Motor neuron (in vitro differentiated cells): Measurements from ENCODE around the gene CFD. TPM values are rescaled to one million over a fixed set of nuclear protein-coding genes. Genes with fewer than 3 reads are reported as not detected.
A peak's percentile ranks its signal among the peaks of the same experiment; 100 is the strongest.

Experiments
- ATAC-seq, 8 experiments: fragments of 200-7000 bp; cut with Tn5 transposase; replicated peaks in 6 of 8; 2 replicates each; pipeline ENCODE4 v1.8.0; 2021; ENCODE audit warnings: mild to moderate bottlenecking in 8 of 8, moderate library complexity in 8 of 8
- H3K27ac ChIP-seq, 2 donors: fragments of 250-450 bp; sonication (Bioruptor Pico); 2 replicates each; pipeline ENCODE4 v1.9.0; 2021; ENCODE audit warnings: antibody characterized with exemption in 2 of 2, mild to moderate bottlenecking in 2 of 2, moderate library complexity in 1 of 2
- H3K4me1 ChIP-seq, 2 donors: fragments of 250-450 bp; sonication (Bioruptor Pico); replicated peaks in 1 of 2; 2 replicates each; pipeline ENCODE4 v1.6.1; 2021; ENCODE audit warnings: antibody characterized with exemption in 2 of 2, mild to moderate bottlenecking in 2 of 2, moderate library complexity in 1 of 2
- H3K4me3 ChIP-seq, 5 donors: fragments of 250-450 bp; sonication (Bioruptor Pico); 2 replicates each; pipeline ENCODE4 v1.9.0; 2021; ENCODE audit warnings: antibody characterized with exemption in 5 of 5, mild to moderate bottlenecking in 5 of 5, moderate library complexity in 4 of 5
- WGBS, 10 experiments: fragments of 450-650 bp; shearing (Covaris generic); methylation state at CpG; one replicate each; pipeline ENCODE4 v1.0.0; 2022; 5-methylcytosine and 5-hydroxymethylcytosine counted together
- in situ Hi-C, 9 experiments: fragments of 400-800 bp; cut with MboI; loops; one replicate each; pipeline ENCODE4 v1.15.0; 2021; ENCODE audit warnings: low sequenced_read_pairs in 9 of 9, low pct_unique_long_range_greater_than_20kb in 2 of 9; ENCODE audit not compliant: unreplicated experiment in 9 of 9
- total RNA-seq, 8 experiments: library from RNA; unstranded; fragments of 300-600 nt; gene quantifications; 2 replicates each; pipeline versions ENCODE4 v1.2.3 to v1.2.4, GENCODE V29; 2022

The CFD gene
- total RNA-seq, 8 experiments from 2014 or later = 0.83 to 72.1 (median 1.6) TPM

GRCh38 chr19:906480-906879, 47.0 kb downstream of the CFD start:
- H3K27ac ChIP-seq = no peak overlapping the region
- peaks cover 11 to 18% of the 10 kb centered on the region in 2 donors for H3K4me1 ChIP-seq
- no peak overlapping the region for H3K4me3 ChIP-seq
- in situ Hi-C loops = loop anchor here in 1 of 9 experiments (25.0 kb wide), 2 partner anchors 144 to 244 kb away; partner anchors contain the start of genes MISP and RNF126
- 70 to 100% (median 95%) methylated on average over 1 to 7 of the region's 7 CpGs; no CpG with 5 or more reads in 4 of the 10 experiments for WGBS, 10 experiments
- ATAC-seq = no peak

GRCh38 chr19:907183-907853, 47.9 kb downstream of the CFD start:
- ATAC-seq = no peak
- 93 to 100% (median 100%) methylated on average over 1 to 3 of the region's 14 CpGs; no CpG with 5 or more reads in 6 of the 10 experiments for WGBS, 10 experiments
- no peak overlapping the region for H3K27ac ChIP-seq
- no peak overlapping the region for H3K4me3 ChIP-seq
- H3K4me1 ChIP-seq = peaks cover 11 to 18% of the 10 kb centered on the region in 2 donors
- in situ Hi-C loops = loop anchor here in 1 of 9 experiments (25.0 kb wide), 2 partner anchors 145 to 245 kb away; partner anchors contain the start of genes MISP and RNF126

- peaks cover 3 to 5% of the 10 kb centered on the region in 2 donors for H3K4me1 ChIP-seq
- ATAC-seq = no peak
- in situ Hi-C loops = loop anchor here in 2 of 9 experiments (10.0 to 25.0 kb wide), 3 partner anchors 137 to 249 kb away; partner anchors contain the start of genes MISP (in 1 of the 2) and RNF126 (in 1 of the 2)
- 80 to 100% (median 94%) methylated on average over 1 to 25 of the region's 54 CpGs; no CpG with 5 or more reads in 4 of the 10 experiments for WGBS, 10 experiments
- no peak overlapping the region for H3K4me3 ChIP-seq
- peak overlapping the region in 1 of 2 donors; percentile 31 for H3K27ac ChIP-seq
Measured at GRCh38 chr19:911197-912033, 52.0 kb downstream of the CFD start.

- Histone ChIP-seq H3K4me3 (peak overlapping the region; percentile 56 to 98 (median 92)), H3K27ac (peak overlapping the region; percentile 66 to 68), H3K4me1 (peaks cover 3 to 10% of the 10 kb centered on the region in 2 donors)
- no CpG with 5 or more reads among the region's 69 CpGs for WGBS, 10 experiments
- peak in 5 of 8 experiments; percentile 7 to 60 (median 19) for ATAC-seq
- in situ Hi-C loops = loop anchor here in 2 of 9 experiments (10.0 to 25.0 kb wide), 3 partner anchors 138 to 250 kb away; partner anchors contain the start of genes MISP (in 1 of the 2) and RNF126 (in 1 of the 2)
Measured at GRCh38 chr19:912181-913079, 53.0 kb downstream of the CFD start.

Other genes with a start within 250 kb of the CFD start
- 10 to 100 TPM; 18.3 to 56.9 (median 33.5) TPM for gene POLRMT, start 226.1 kb upstream of the CFD start, total RNA-seq
- 1 to 10 TPM in 2 of 8 experiments, under 1 TPM in 6; 0.11 to 2.3 (median 0.51) TPM for gene FGF22, start 219.8 kb upstream of the CFD start, total RNA-seq
- gene RNF126, start 196.4 kb upstream of the CFD start, total RNA-seq = 10 to 100 TPM in 7 of 8 experiments, 1 to 10 TPM in 1; 9.3 to 54.5 (median 22.7) TPM
- 10 to 100 TPM in 3 of 8 experiments, 1 to 10 TPM in 5; 5.6 to 36.8 (median 8.6) TPM for gene FSTL3, start 183.3 kb upstream of the CFD start, total RNA-seq
- gene PRSS57, start 164.2 kb upstream of the CFD start, total RNA-seq = under 1 TPM in 4 of 8 experiments, not detected in 4; 0.11 to 0.90 (median 0.47) TPM
- 100 to 1,000 TPM in 2 of 8 experiments, 10 to 100 TPM in 5, 1 to 10 TPM in 1; 6.0 to 116 (median 70.4) TPM for gene PALM, start 150.7 kb upstream of the CFD start, total RNA-seq
- gene MISP, start 108.6 kb upstream of the CFD start, total RNA-seq = under 1 TPM; 0.13 to 0.61 (median 0.28) TPM
- 100 to 1,000 TPM in 4 of 8 experiments, 10 to 100 TPM in 4; 39.0 to 258 (median 109) TPM for gene PTBP1, start 62.2 kb upstream of the CFD start, total RNA-seq
- gene PLPPR3, start 37.7 kb upstream of the CFD start, total RNA-seq = 10 to 100 TPM in 5 of 8 experiments, under 1 TPM in 3; 0.22 to 68.1 (median 43.3) TPM
- 1 to 10 TPM in 1 of 8 experiments, under 1 TPM in 5, not detected in 2; 0.24 to 1.4 (median 0.71) TPM for gene AZU1, start 31.8 kb upstream of the CFD start, total RNA-seq
- gene PRTN3, start 18.7 kb upstream of the CFD start, total RNA-seq = 1 to 10 TPM in 1 of 8 experiments, under 1 TPM in 2, not detected in 5; 0.37 to 1.2 (median 0.54) TPM
- under 1 TPM in 1 of 8 experiments, not detected in 7; 0.32 TPM for gene ELANE, start 7.4 kb upstream of the CFD start, total RNA-seq
- 10 to 100 TPM; 15.0 to 44.1 (median 26.1) TPM for gene MED16, start 33.5 kb downstream of the CFD start, total RNA-seq
- under 1 TPM in 1 of 8 experiments, not detected in 7; under 0.01 TPM for gene RNU6-9, start 33.8 kb downstream of the CFD start, total RNA-seq
- gene R3HDM4, start 53.6 kb downstream of the CFD start, total RNA-seq = 10 to 100 TPM; 25.7 to 35.6 (median 30.1) TPM
- 1 to 10 TPM in 2 of 8 experiments, under 1 TPM in 5, not detected in 1; 0.24 to 2.1 (median 0.64) TPM for gene KISS1R, start 57.7 kb downstream of the CFD start, total RNA-seq
- gene ARID3A, start 66.4 kb downstream of the CFD start, total RNA-seq = 10 to 100 TPM in 4 of 8 experiments, 1 to 10 TPM in 4; 5.8 to 22.6 (median 10.3) TPM
- 10 to 100 TPM; 23.8 to 64.7 (median 36.2) TPM for gene WDR18, start 124.7 kb downstream of the CFD start, total RNA-seq
- gene GRIN3B, start 140.8 kb downstream of the CFD start, total RNA-seq = 1 to 10 TPM in 1 of 8 experiments, under 1 TPM in 6, not detected in 1; 0.08 to 1.1 (median 0.28) TPM
- gene TMEM259, start 161.5 kb downstream of the CFD start, total RNA-seq = 100 to 1,000 TPM in 2 of 8 experiments, 10 to 100 TPM in 6; 59.4 to 125 (median 87.8) TPM
- gene RNU6-2, start 161.9 kb downstream of the CFD start, total RNA-seq = under 1 TPM in 1 of 8 experiments, not detected in 7; under 0.01 TPM
- gene CNN2, start 166.9 kb downstream of the CFD start, total RNA-seq = 100 to 1,000 TPM in 2 of 8 experiments, 10 to 100 TPM in 6; 24.9 to 141 (median 63.0) TPM
- 10 to 100 TPM in 4 of 8 experiments, 1 to 10 TPM in 4; 6.5 to 35.6 (median 9.1) TPM for gene ABCA7, start 180.4 kb downstream of the CFD start, total RNA-seq
- gene ARHGAP45, start 207.5 kb downstream of the CFD start, total RNA-seq = 10 to 100 TPM in 1 of 8 experiments, 1 to 10 TPM in 7; 2.8 to 13.1 (median 5.7) TPM
- gene POLR2E, start 235.7 kb downstream of the CFD start, total RNA-seq = 100 to 1,000 TPM in 4 of 8 experiments, 10 to 100 TPM in 4; 73.0 to 233 (median 103) TPM
- gene GPX4, start 244.3 kb downstream of the CFD start, total RNA-seq = 100 to 1,000 TPM; 331 to 509 (median 399) TPM